Neural progenitor cell (in vitro differentiated cells): ENCODE data around the gene SEZ6L2.

Experiments used
- EZH2 ChIP-seq: fragments of 200-600 bp; sonication (generic); IDR thresholded peaks from 2 replicates; pipeline ENCODE4 v1.6.1; 2017; ENCODE audit warnings: antibody characterized with exemption, mild to moderate bottlenecking, moderate library complexity
- EZH2phosphoT487 ChIP-seq: fragments of 200-600 bp; sonication (generic); IDR thresholded peaks from 2 replicates; pipeline ENCODE4 v1.6.1; 2017; ENCODE audit warnings: antibody characterized with exemption
- TF ChIP-seq, protein P1 (sequence below): fragments of 200-600 bp; sonication (generic); IDR thresholded peaks from 2 replicates; pipeline ENCODE4 v1.5.1; 2017; ENCODE audit warnings: antibody characterized with exemption, mild to moderate bottlenecking

DNA sequence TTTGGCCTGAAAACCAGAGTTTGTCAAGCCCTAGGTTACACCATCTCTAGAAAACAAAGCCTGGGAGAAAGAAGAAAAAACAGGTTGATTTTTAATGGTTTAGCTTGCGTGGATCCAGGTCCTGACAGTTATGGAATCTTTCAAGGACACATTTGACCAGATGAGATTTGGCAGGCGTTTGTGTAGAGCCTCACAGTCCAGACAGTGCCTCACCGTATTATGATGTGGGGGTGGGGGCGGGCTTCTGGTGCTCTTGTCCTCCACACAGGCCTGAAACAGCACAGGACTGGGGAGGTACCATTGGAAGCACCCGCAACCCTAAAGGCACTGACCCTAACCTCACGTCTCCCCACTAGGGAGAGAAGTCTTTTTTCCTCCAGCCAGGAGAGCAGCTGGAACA, 59.5 kb downstream of the SEZ6L2 start:
- TF ChIP-seq, protein P1, sequence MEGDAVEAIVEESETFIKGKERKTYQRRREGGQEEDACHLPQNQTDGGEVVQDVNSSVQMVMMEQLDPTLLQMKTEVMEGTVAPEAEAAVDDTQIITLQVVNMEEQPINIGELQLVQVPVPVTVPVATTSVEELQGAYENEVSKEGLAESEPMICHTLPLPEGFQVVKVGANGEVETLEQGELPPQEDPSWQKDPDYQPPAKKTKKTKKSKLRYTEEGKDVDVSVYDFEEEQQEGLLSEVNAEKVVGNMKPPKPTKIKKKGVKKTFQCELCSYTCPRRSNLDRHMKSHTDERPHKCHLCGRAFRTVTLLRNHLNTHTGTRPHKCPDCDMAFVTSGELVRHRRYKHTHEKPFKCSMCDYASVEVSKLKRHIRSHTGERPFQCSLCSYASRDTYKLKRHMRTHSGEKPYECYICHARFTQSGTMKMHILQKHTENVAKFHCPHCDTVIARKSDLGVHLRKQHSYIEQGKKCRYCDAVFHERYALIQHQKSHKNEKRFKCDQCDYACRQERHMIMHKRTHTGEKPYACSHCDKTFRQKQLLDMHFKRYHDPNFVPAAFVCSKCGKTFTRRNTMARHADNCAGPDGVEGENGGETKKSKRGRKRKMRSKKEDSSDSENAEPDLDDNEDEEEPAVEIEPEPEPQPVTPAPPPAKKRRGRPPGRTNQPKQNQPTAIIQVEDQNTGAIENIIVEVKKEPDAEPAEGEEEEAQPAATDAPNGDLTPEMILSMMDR = no peak
- TF ChIP-seq EZH2phosphoT487 (no peak), EZH2 (no peak)
